Measurements from ENCODE around the gene MTMR1. TPM values are rescaled to one million over a fixed set of nuclear protein-coding genes. Genes with fewer than 3 reads are reported as not detected.

MTMR1 gene
- total and polyA plus RNA-seq, 2 donors (not counting 1 experiment from before 2014, with no cell fraction given) = 30.8 to 67.5 TPM

- Mint-ChIP-seq H3K27ac (no peak overlapping the region), H3K9me3 (ENCODE audit: insufficient read depth) (no peaks in the 10 kb centered on the region), H3K4me3 (no peak overlapping the region), H3K4me1 (peaks cover 7% of the 10 kb centered on the region), H3K27me3 (no peaks in the 10 kb centered on the region)
- no peaks in the 10 kb centered on the region for H3K27me3 ChIP-seq (replicated peaks in 1 of 4; ENCODE audit: control extremely low read depth in 1 of 4, control insufficient read depth in 3 of 4, insufficient read depth in 4 of 4, low read length in 3 of 4)
- H4K20me1 ChIP-seq (ENCODE audit: control insufficient read depth, insufficient read depth, low read length, poor library complexity, severe bottlenecking) = no peaks in the 10 kb centered on the region
- WGBS (ENCODE audit: insufficient coverage) = no CpG with 5 or more reads among the region's 7 CpGs
- CTCF ChIA-PET = interaction anchor here (0.9 to 4.3 kb wide), 16 partner anchors 10 to 129 kb away, joined by 3 to 72 read pairs (median 6); partner anchors contain the start of gene MTMR1
- no peak overlapping the region for H3K4me2 ChIP-seq (replicated peaks; ENCODE audit: low read depth, low read length, poor library complexity, severe bottlenecking)
- H3K4me1 ChIP-seq (ENCODE audit: control insufficient read depth in 2 of 2, insufficient read depth in 2 of 2, low read length in 2 of 2) = peaks cover under 1 to 8% of the 10 kb centered on the region in 2 donors
- H3K27ac ChIP-seq (ENCODE audit: low read length in 2 of 2) = no peak overlapping the region
- TF ChIP-seq CTCF (IDR thresholded peaks at IDR 0.05) (peak; percentile 70), EZH2 (IDR thresholded peaks at IDR 0.05; ENCODE audit: borderline replicate concordance, insufficient read depth, low read depth, low read length, poor library complexity, severe bottlenecking) (no peak)
- no peaks in the 10 kb centered on the region for H3K36me3 ChIP-seq (replicated peaks in 1 of 2; ENCODE audit: control extremely low read depth in 1 of 2, control insufficient read depth in 1 of 2, extremely low read depth in 1 of 2, insufficient read depth in 2 of 2, low read length in 1 of 2)
- H3K9me3 ChIP-seq (ENCODE audit: control extremely low read depth in 1 of 3, control insufficient read depth in 2 of 3, insufficient read depth in 1 of 3, low read length in 2 of 3) = no peaks in the 10 kb centered on the region
- intact Hi-C loops (cut with micrococcal nuclease) = loop anchor here (1.0 to 2.0 kb wide), 2 partner anchors 13 to 33 kb away; no protein-coding TSS in a partner anchor
- ATAC-seq (ENCODE audit: low read depth) (peak; percentile 39), DNase-seq (peak; percentile 69)
- no peak overlapping the region for H3K4me3 ChIP-seq (ENCODE audit: control extremely low read depth in 1 of 5, extremely low read depth in 1 of 5, insufficient read depth in 1 of 5, low read depth in 2 of 5, low read length in 4 of 5)
- no peak overlapping the region for H2AFZ ChIP-seq (ENCODE audit: insufficient read depth, low read depth, low read length, poor library complexity, severe bottlenecking)
- H3K79me2 ChIP-seq (ENCODE audit: control insufficient read depth, insufficient read depth, low read length) = no peaks in the 10 kb centered on the region
- H3K9ac ChIP-seq (ENCODE audit: low read length) = no peak overlapping the region
- POLR2A ChIA-PET = interaction anchor here (1.1 kb wide), 1 partner anchor 9 kb away, joined by 5 read pairs; the partner anchor contains the start of gene MTMR1
These were observed 9.6 kb upstream of the MTMR1 start for GRCh38 chrX:150683536-150684146.

- no peak overlapping the region for H3K4me2 ChIP-seq (replicated peaks; ENCODE audit: low read depth, low read length, poor library complexity, severe bottlenecking)
- H3K27ac Mint-ChIP-seq = peak overlapping the region; percentile 50
- no peak for DNase-seq
- H3K4me1 Mint-ChIP-seq = peaks cover 34% of the 10 kb centered on the region
- no peak overlapping the region for H3K9ac ChIP-seq (ENCODE audit: low read length)
- no peaks in the 10 kb centered on the region for H3K9me3 ChIP-seq (ENCODE audit: control extremely low read depth in 1 of 3, control insufficient read depth in 2 of 3, insufficient read depth in 1 of 3, low read length in 2 of 3)
- ChIA-PET CTCF (interaction anchor here (1.5 kb wide), 1 partner anchor 27 kb away, joined by 4 read pairs; no protein-coding TSS in a partner anchor), POLR2A (interaction anchor here (0.6 kb wide), 1 partner anchor 45 kb away, joined by 3 read pairs; no protein-coding TSS in a partner anchor)
- no peaks in the 10 kb centered on the region for H4K20me1 ChIP-seq (ENCODE audit: control insufficient read depth, insufficient read depth, low read length, poor library complexity, severe bottlenecking)
- H3K79me2 ChIP-seq (ENCODE audit: control insufficient read depth, insufficient read depth, low read length) = no peaks in the 10 kb centered on the region
- H2AFZ ChIP-seq (ENCODE audit: insufficient read depth, low read depth, low read length, poor library complexity, severe bottlenecking) = no peak overlapping the region
- WGBS (ENCODE audit: insufficient coverage) = no CpG with 5 or more reads among the region's 5 CpGs
- H3K4me3 ChIP-seq (ENCODE audit: control extremely low read depth in 1 of 5, extremely low read depth in 1 of 5, insufficient read depth in 1 of 5, low read depth in 2 of 5, low read length in 4 of 5) = no peak overlapping the region
- H3K27ac ChIP-seq (ENCODE audit: low read length in 2 of 2) = no peak overlapping the region
- no peaks in the 10 kb centered on the region for H3K9me3 Mint-ChIP-seq (ENCODE audit: insufficient read depth)
- H3K4me1 ChIP-seq (ENCODE audit: control insufficient read depth in 2 of 2, insufficient read depth in 2 of 2, low read length in 2 of 2) = peaks cover 23 to 31% of the 10 kb centered on the region in 2 donors
- no peak overlapping the region for H3K4me3 Mint-ChIP-seq
- TF ChIP-seq CTCF (IDR thresholded peaks at IDR 0.05) (no peak), EZH2 (IDR thresholded peaks at IDR 0.05; ENCODE audit: borderline replicate concordance, insufficient read depth, low read depth, low read length, poor library complexity, severe bottlenecking) (no peak)
- H3K27me3 Mint-ChIP-seq = no peaks in the 10 kb centered on the region
- intact Hi-C loops (cut with micrococcal nuclease) = no loop called here
- no peaks in the 10 kb centered on the region for H3K36me3 ChIP-seq (replicated peaks in 1 of 2; ENCODE audit: control extremely low read depth in 1 of 2, control insufficient read depth in 1 of 2, extremely low read depth in 1 of 2, insufficient read depth in 2 of 2, low read length in 1 of 2)
- no peak for ATAC-seq (ENCODE audit: low read depth)
- no peaks in the 10 kb centered on the region for H3K27me3 ChIP-seq (replicated peaks in 1 of 4; ENCODE audit: control extremely low read depth in 1 of 4, control insufficient read depth in 3 of 4, insufficient read depth in 4 of 4, low read length in 3 of 4)
These were observed 4.2 kb upstream of the MTMR1 start for GRCh38 chrX:150688911-150689451.
